Gastroesophageal sphincter (tissue), 4 donors: Measurements from ENCODE around the gene HBP1. TPM values are rescaled to one million over a fixed set of nuclear protein-coding genes. Genes with fewer than 3 reads are reported as not detected.

Experiments used
- ATAC-seq: fragments of 150-250 bp; one replicate; pipeline ENCODE4 v1.9.1; 2016; ENCODE audit warnings: mild to moderate bottlenecking, moderate library complexity
- H3K27ac ChIP-seq, 4 donors: fragments of 200-600 bp; sonication (generic) in 3 of 4; 1 replicate in 3 of 4; 2 replicates in 1 of 4; pipeline ENCODE4 v1.5.1; 2016 to 2019
- H3K27me3 ChIP-seq: fragments of 200-600 bp; sonication (generic); one replicate; pipeline ENCODE4 v1.5.1; 2019
- H3K36me3 ChIP-seq, 2 donors: fragments of 200-600 bp; sonication (generic); one replicate each; pipeline ENCODE4 v1.5.1; 2019; ENCODE audit warnings: control low read depth in 1 of 2
- H3K4me1 ChIP-seq, 3 donors: fragments of 200-600 bp; sonication (generic); 1 replicate in 2 of 3; 2 replicates in 1 of 3; pipeline ENCODE4 v1.5.1; 2016 to 2019; ENCODE audit warnings: control low read depth in 2 of 3
- H3K4me3 ChIP-seq, 2 donors: fragments of 200-600 bp; sonication (generic); one replicate each; pipeline ENCODE4 v1.5.1; 2019; ENCODE audit warnings: mild to moderate bottlenecking in 1 of 2, moderate library complexity in 1 of 2
- H3K9me3 ChIP-seq, 3 donors: fragments of 200-600 bp; sonication (generic); one replicate each; pipeline ENCODE4 v1.5.1; 2017 to 2019; ENCODE audit warnings: control low read depth in 2 of 3
- CTCF ChIP-seq, 4 experiments: fragments of 200-600 bp in 2 of 4; fragments of 450-650 bp in 2 of 4; sonication (generic) in 1 of 4; IDR thresholded peaks; one replicate each; pipeline ENCODE4 v1.5.1; 2017 to 2019; ENCODE audit warnings: antibody characterized with exemption in 4 of 4, mild to moderate bottlenecking in 2 of 4, moderate library complexity in 2 of 4
- EP300 ChIP-seq: sonication (generic); formaldehyde crosslinking; IDR thresholded peaks from one replicate; pipeline ENCODE4 v1.6.1; 2017; ENCODE audit warnings: antibody characterized with exemption, mild to moderate bottlenecking
- POLR2A ChIP-seq, 2 donors: fragments of 450-650 bp; IDR thresholded peaks; one replicate each; pipeline ENCODE4 v1.6.1; 2017; ENCODE audit warnings: antibody characterized with exemption in 2 of 2, mild to moderate bottlenecking in 2 of 2, moderate library complexity in 1 of 2
- POLR2AphosphoS5 ChIP-seq: sonication (generic); formaldehyde crosslinking; IDR thresholded peaks from one replicate; pipeline ENCODE4 v1.6.1; 2017; ENCODE audit warnings: antibody characterized with exemption
- WGBS, 2 donors: methylation state at CpG; one replicate each; pipeline ENCODE4 v1.1.5; 2018; ENCODE audit warnings: low coverage in 1 of 2; 5-methylcytosine and 5-hydroxymethylcytosine counted together
- total RNA-seq, 4 donors: library from RNA; depleted of rRNA; stranded (reverse); fragments of >200 nt; gene quantifications; one replicate each; pipeline ENCODE4 v1.1.0, GENCODE V29; 2016

Gene HBP1
- total RNA-seq, 4 donors from 2014 or later, result 57.1 to 126 (median 118) TPM

GRCh38 chr7:107228291-107228690 is 59.5 kb downstream of the HBP1 start:
- Histone ChIP-seq H3K4me3 (no peak overlapping the region), H3K36me3 (peaks cover 0 to 20% of the 10 kb centered on the region in 2 donors), H3K9me3 (no peaks in the 10 kb centered on the region), H3K27ac (no peak overlapping the region), H3K27me3 (no peaks in the 10 kb centered on the region), H3K4me1 (peaks cover 0 to 16% (median 0%) of the 10 kb centered on the region in 3 donors)
- TF ChIP-seq POLR2A (IDR thresholded peaks at IDR 0.05), result no peak
- no peak for TF ChIP-seq EP300
- no peak for TF ChIP-seq POLR2AphosphoS5
- TF ChIP-seq CTCF (IDR thresholded peaks at IDR 0.05), result no peak
- ATAC-seq, result no peak
- WGBS, 2 donors, result 94% methylated on average over 2 of the region's 2 CpGs

GRCh38 chr7:107230334-107230733 is 61.5 kb downstream of the HBP1 start:
- Histone ChIP-seq H3K36me3 (peaks cover 2 to 33% of the 10 kb centered on the region in 2 donors), H3K27ac (no peak overlapping the region), H3K4me1 (no peaks in the 10 kb centered on the region), H3K9me3 (no peaks in the 10 kb centered on the region), H3K4me3 (no peak overlapping the region), H3K27me3 (no peaks in the 10 kb centered on the region)
- TF ChIP-seq EP300 (no peak), CTCF (IDR thresholded peaks at IDR 0.05) (no peak), POLR2A (IDR thresholded peaks at IDR 0.05) (no peak), POLR2AphosphoS5 (no peak)
- WGBS, 2 donors, result 90 to 92% methylated on average over 3 of the region's 3 CpGs
- no peak for ATAC-seq

GRCh38 chr7:107232568-107233090 is 63.8 kb downstream of the HBP1 start:
- Histone ChIP-seq H3K4me3 (no peak overlapping the region), H3K27ac (no peak overlapping the region), H3K36me3 (peaks cover 2 to 32% of the 10 kb centered on the region in 2 donors), H3K4me1 (peaks cover 0 to 6% (median 0%) of the 10 kb centered on the region in 3 donors), H3K27me3 (no peaks in the 10 kb centered on the region), H3K9me3 (no peaks in the 10 kb centered on the region)
- ATAC-seq, result no peak
- TF ChIP-seq EP300 (no peak), POLR2AphosphoS5 (no peak), CTCF (IDR thresholded peaks at IDR 0.05) (no peak), POLR2A (IDR thresholded peaks at IDR 0.05) (no peak)
- 88 to 91% methylated on average over 6 to 7 of the region's 7 CpGs for WGBS, 2 donors

- WGBS, 2 donors, result 70 to 91% methylated on average over 2 to 4 of the region's 4 CpGs
Observed at GRCh38 chr7:107233174-107233573, 64.4 kb downstream of the HBP1 start.

More at GRCh38 chr7:107233174-107233573, 64.4 kb downstream of the HBP1 start:
- no peak for TF ChIP-seq EP300
- no peak for TF ChIP-seq POLR2A (IDR thresholded peaks at IDR 0.05)
- TF ChIP-seq POLR2AphosphoS5, result no peak
- no peak for TF ChIP-seq CTCF (IDR thresholded peaks at IDR 0.05)
- H3K36me3 ChIP-seq, result peaks cover 2 to 28% of the 10 kb centered on the region in 2 donors
- no peak overlapping the region for H3K27ac ChIP-seq
- H3K9me3 ChIP-seq, result no peaks in the 10 kb centered on the region
- H3K4me1 ChIP-seq, result peaks cover 0 to 6% (median 0%) of the 10 kb centered on the region in 3 donors
- H3K4me3 ChIP-seq, result no peak overlapping the region
- ATAC-seq, result no peak
- H3K27me3 ChIP-seq, result no peaks in the 10 kb centered on the region
